Endodermal cell (in vitro differentiated cells): ENCODE results near the gene LTBP1. TPM values are rescaled to one million over a fixed set of nuclear protein-coding genes. Genes with fewer than 3 reads are reported as not detected.

Source experiments
- DNase-seq: peaks from one replicate; pipeline ENCODE4 v3.0.0-alpha.2; 2017
- H3K27ac ChIP-seq: 2 replicates; pipeline ENCODE4 v1.5.1; 2013; ENCODE audit warnings: mild to moderate bottlenecking, low read depth, low read length, moderate library complexity
- H3K27me3 ChIP-seq: 2 replicates; pipeline ENCODE4 v1.6.1; 2013; ENCODE audit warnings: mild to moderate bottlenecking, low read length, moderate library complexity; ENCODE audit not compliant: insufficient read depth, control insufficient read depth, poor library complexity, severe bottlenecking
- H3K36me3 ChIP-seq: 2 replicates; pipeline ENCODE4 v1.7.0; 2013; ENCODE audit warnings: mild to moderate bottlenecking, low read length, moderate library complexity; ENCODE audit not compliant: control insufficient read depth, insufficient read depth
- H3K4me1 ChIP-seq: one replicate; pipeline ENCODE4 v1.7.0; 2013; ENCODE audit warnings: low read length; ENCODE audit not compliant: control insufficient read depth, insufficient read depth
- H3K4me3 ChIP-seq: 2 replicates; pipeline ENCODE4 v1.5.1; 2013; ENCODE audit warnings: mild to moderate bottlenecking, low read length, moderate library complexity
- H3K9ac ChIP-seq: 2 replicates; pipeline ENCODE4 v1.6.1; 2013; ENCODE audit warnings: mild to moderate bottlenecking, low read length, moderate library complexity; ENCODE audit not compliant: poor library complexity, severe bottlenecking; ENCODE audit errors: extremely low read depth
- H3K9me3 ChIP-seq: 2 replicates; pipeline ENCODE4 v1.6.1; 2013; ENCODE audit warnings: mild to moderate bottlenecking, low read length, moderate library complexity; ENCODE audit not compliant: control insufficient read depth
- H3K27ac Mint-ChIP-seq: 2 replicates; pipeline ENCODE4 v1.8.0; 2020; ENCODE audit warnings: mixed read lengths
- H3K27me3 Mint-ChIP-seq: 2 replicates; pipeline ENCODE4 v1.8.0; 2021; ENCODE audit warnings: mild to moderate bottlenecking, mixed read lengths; ENCODE audit not compliant: insufficient read depth
- H3K36me3 Mint-ChIP-seq: 2 replicates; pipeline ENCODE4 v1.8.0; 2020; ENCODE audit warnings: low read depth, mixed read lengths
- H3K4me1 Mint-ChIP-seq: 2 replicates; pipeline ENCODE4 v1.8.0; 2020; ENCODE audit warnings: mixed read lengths
- H3K4me3 Mint-ChIP-seq: 2 replicates; pipeline ENCODE4 v1.8.0; 2020; ENCODE audit warnings: mild to moderate bottlenecking, moderate library complexity, mixed read lengths
- H3K9me3 Mint-ChIP-seq: 2 replicates; pipeline ENCODE4 v1.8.0; 2020; ENCODE audit warnings: mild to moderate bottlenecking, mixed read lengths
- CTCF ChIP-seq: fragments of 200-600 bp; sonication (generic); conservative IDR thresholded peaks from 2 replicates; pipeline ENCODE4 v1.5.0; 2021; ENCODE audit warnings: antibody characterized with exemption, mild to moderate bottlenecking
- WGBS, 2 experiments: methylation state at CpG; one replicate each; pipeline versions ENCODE4 v1.1.5 to v1.1.7; 2013; ENCODE audit warnings: missing lambda C conversion rate in 2 of 2, mixed read lengths in 1 of 2; ENCODE audit not compliant: insufficient coverage in 1 of 2, insufficient read length in 1 of 2; 5-methylcytosine and 5-hydroxymethylcytosine counted together
- total RNA-seq, 2 donors: library from RNA; stranded (reverse); fragmentation: NEBNext Ultra II Directional in 1 of 2; extraction: Animal tissue kit (Norgen Biotek cat#: 25700) in 1 of 2; gene quantifications; 2 replicates in 1 of 2; 3 replicates in 1 of 2; pipeline ENCODE4 v1.2.1, GENCODE V29; 2021

The LTBP1 gene
- total RNA-seq, 2 donors from 2014 or later: 43.2 to 43.4 TPM

DNA sequence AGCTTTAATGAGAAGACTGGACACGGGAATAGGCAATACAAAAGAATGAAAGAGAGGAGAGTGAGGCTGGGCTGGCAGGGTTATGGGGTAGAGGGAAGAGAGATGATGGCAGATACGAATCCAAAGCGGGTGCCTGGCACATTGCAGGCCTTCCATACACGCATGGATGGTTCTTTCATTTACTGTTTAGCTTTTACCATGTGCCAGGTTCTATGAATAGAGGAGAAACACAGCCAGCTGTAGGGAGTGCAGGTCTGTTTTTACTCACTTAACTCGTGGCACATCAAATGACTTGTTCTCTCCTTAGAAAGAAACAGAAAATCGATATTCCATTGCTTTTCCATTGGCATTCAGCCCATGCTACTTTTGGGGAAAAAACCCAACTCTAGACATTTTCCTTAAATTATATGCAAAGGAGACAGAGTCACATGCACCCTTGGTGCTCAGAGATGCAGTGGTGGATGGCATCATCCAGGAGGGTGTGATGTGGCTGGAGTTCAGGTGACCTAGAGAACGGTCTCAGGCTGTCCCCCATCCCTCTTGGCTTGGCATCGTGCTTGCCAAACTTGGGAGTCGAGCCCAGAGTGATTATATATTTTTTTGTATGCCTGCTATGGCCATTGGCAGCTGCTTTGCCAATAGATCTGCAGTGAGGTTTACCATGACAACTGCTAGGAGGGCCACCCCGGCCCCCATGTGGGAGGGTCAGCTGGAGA is 6.2 kb downstream of the LTBP1 start:
- Mint-ChIP-seq H3K9me3 (no peaks in the 10 kb centered on the region), H3K27me3 (no peaks in the 10 kb centered on the region), H3K36me3 (peaks cover 4% of the 10 kb centered on the region), H3K4me1 (peaks cover 8% of the 10 kb centered on the region), H3K4me3 (no peak overlapping the region), H3K27ac (no peak overlapping the region)
- no peaks in the 10 kb centered on the region for H3K4me1 ChIP-seq
- no peaks in the 10 kb centered on the region for H3K36me3 ChIP-seq
- no peak overlapping the region for H3K9ac ChIP-seq
- no peak overlapping the region for H3K27ac ChIP-seq
- H3K27me3 ChIP-seq: no peaks in the 10 kb centered on the region
- no peak for TF ChIP-seq CTCF
- no peaks in the 10 kb centered on the region for H3K9me3 ChIP-seq
- WGBS, 2 experiments: 90 to 95% methylated on average over 9 to 10 of the region's 10 CpGs
- H3K4me3 ChIP-seq: no peak overlapping the region
- DNase-seq: no peak

- H3K4me1 Mint-ChIP-seq: no peaks in the 10 kb centered on the region
- Histone ChIP-seq H3K27ac (no peak overlapping the region), H3K4me3 (no peak overlapping the region), H3K27me3 (no peaks in the 10 kb centered on the region), H3K9me3 (no peaks in the 10 kb centered on the region), H3K9ac (no peak overlapping the region), H3K4me1 (no peaks in the 10 kb centered on the region), H3K36me3 (no peaks in the 10 kb centered on the region)
- H3K27me3 Mint-ChIP-seq: no peaks in the 10 kb centered on the region
- no peak for DNase-seq
- no peak for TF ChIP-seq CTCF
- peaks cover 4% of the 10 kb centered on the region for H3K36me3 Mint-ChIP-seq
- no peak overlapping the region for H3K4me3 Mint-ChIP-seq
- 94% methylated on average over 4 to 5 of the region's 5 CpGs for WGBS, 2 experiments
- H3K27ac Mint-ChIP-seq: no peak overlapping the region
- H3K9me3 Mint-ChIP-seq: no peaks in the 10 kb centered on the region
These were observed 7.5 kb downstream of the LTBP1 start for GRCh38 chr2:32954206-32954605.

- H3K4me1 ChIP-seq: no peaks in the 10 kb centered on the region
- H3K4me1 Mint-ChIP-seq: peaks cover 5% of the 10 kb centered on the region
- no peaks in the 10 kb centered on the region for H3K36me3 ChIP-seq
- no peaks in the 10 kb centered on the region for H3K9me3 ChIP-seq
- H3K27me3 Mint-ChIP-seq: no peaks in the 10 kb centered on the region
- no peaks in the 10 kb centered on the region for H3K27me3 ChIP-seq
- DNase-seq: no peak
- no peak overlapping the region for H3K27ac ChIP-seq
- no peak overlapping the region for H3K27ac Mint-ChIP-seq
- H3K36me3 Mint-ChIP-seq: peaks cover 7% of the 10 kb centered on the region
- TF ChIP-seq CTCF: no peak
- no peaks in the 10 kb centered on the region for H3K9me3 Mint-ChIP-seq
- no peak overlapping the region for H3K4me3 ChIP-seq
- no peak overlapping the region for H3K4me3 Mint-ChIP-seq
- no peak overlapping the region for H3K9ac ChIP-seq
These were observed 12.1 kb downstream of the LTBP1 start for GRCh38 chr2:32958821-32959220.
